Neural cell (in vitro differentiated cells): ENCODE measurements around the gene CNTNAP2.

Experiments
- EZH2 ChIP-seq: fragments of 200-600, 300-800 bp; shearing (Covaris generic), sonication (generic); IDR thresholded peaks from 2 replicates; pipeline ENCODE4 v1.6.1; 2014; ENCODE audit warnings: antibody characterized with exemption, low read length, borderline replicate concordance, mild to moderate bottlenecking; ENCODE audit not compliant: insufficient read depth, poor library complexity, severe bottlenecking
- RAD21 ChIP-seq: fragments of 450-650 bp; conservative IDR thresholded peaks from 2 replicates; pipeline ENCODE4 v1.6.1; 2014; ENCODE audit warnings: antibody characterized with exemption, mild to moderate bottlenecking, moderate library complexity
- REST ChIP-seq: IDR thresholded peaks from 2 replicates; pipeline ENCODE4 v1.6.1; 2012; ENCODE audit warnings: borderline replicate concordance
- TAF1 ChIP-seq: IDR thresholded peaks from 2 replicates; pipeline ENCODE4 v1.6.1; 2012; ENCODE audit warnings: low read depth
- TF ChIP-seq, protein P1 (sequence below): fragments of 450-650 bp; IDR thresholded peaks from 2 replicates; pipeline ENCODE4 v1.5.1; 2014; ENCODE audit warnings: antibody characterized with exemption, mild to moderate bottlenecking, moderate library complexity; ENCODE audit not compliant: poor library complexity, severe bottlenecking

GRCh38 chr7:147436718-147437117 lies 1320.1 kb downstream of the CNTNAP2 start:
- TF ChIP-seq REST: no peak
- no peak for TF ChIP-seq EZH2
- TF ChIP-seq, protein P1, sequence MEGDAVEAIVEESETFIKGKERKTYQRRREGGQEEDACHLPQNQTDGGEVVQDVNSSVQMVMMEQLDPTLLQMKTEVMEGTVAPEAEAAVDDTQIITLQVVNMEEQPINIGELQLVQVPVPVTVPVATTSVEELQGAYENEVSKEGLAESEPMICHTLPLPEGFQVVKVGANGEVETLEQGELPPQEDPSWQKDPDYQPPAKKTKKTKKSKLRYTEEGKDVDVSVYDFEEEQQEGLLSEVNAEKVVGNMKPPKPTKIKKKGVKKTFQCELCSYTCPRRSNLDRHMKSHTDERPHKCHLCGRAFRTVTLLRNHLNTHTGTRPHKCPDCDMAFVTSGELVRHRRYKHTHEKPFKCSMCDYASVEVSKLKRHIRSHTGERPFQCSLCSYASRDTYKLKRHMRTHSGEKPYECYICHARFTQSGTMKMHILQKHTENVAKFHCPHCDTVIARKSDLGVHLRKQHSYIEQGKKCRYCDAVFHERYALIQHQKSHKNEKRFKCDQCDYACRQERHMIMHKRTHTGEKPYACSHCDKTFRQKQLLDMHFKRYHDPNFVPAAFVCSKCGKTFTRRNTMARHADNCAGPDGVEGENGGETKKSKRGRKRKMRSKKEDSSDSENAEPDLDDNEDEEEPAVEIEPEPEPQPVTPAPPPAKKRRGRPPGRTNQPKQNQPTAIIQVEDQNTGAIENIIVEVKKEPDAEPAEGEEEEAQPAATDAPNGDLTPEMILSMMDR: no peak
- no peak for TF ChIP-seq RAD21
- TF ChIP-seq TAF1: no peak
